Lower lobe of right lung (tissue), 2 donors: Measurements from ENCODE around the gene PYM1. TPM values are rescaled to one million over a fixed set of nuclear protein-coding genes. Genes with fewer than 3 reads are reported as not detected.

Experiments used
- ATAC-seq, 2 donors: fragments of 200-7000 bp; cut with Tn5 transposase; one replicate each; pipeline ENCODE4 v1.9.1; 2020 to 2022; ENCODE audit warnings: mild to moderate bottlenecking in 2 of 2, moderate library complexity in 2 of 2
- DNase-seq: peaks from one replicate; pipeline ENCODE4 v3.0.0-alpha.2; 2020
- H3K27ac ChIP-seq: fragments of 200-600 bp; one replicate; pipeline ENCODE4 v1.8.0; 2022
- H3K27me3 ChIP-seq: fragments of 200-600 bp; one replicate; pipeline ENCODE4 v1.8.0; 2022; ENCODE audit warnings: low read depth
- H3K36me3 ChIP-seq: fragments of 200-600 bp; one replicate; pipeline ENCODE4 v1.8.0; 2022; ENCODE audit warnings: mild to moderate bottlenecking
- H3K4me1 ChIP-seq: fragments of 200-600 bp; one replicate; pipeline ENCODE4 v1.8.0; 2022
- H3K4me3 ChIP-seq: fragments of 200-600 bp; one replicate; pipeline ENCODE4 v1.8.0; 2022; ENCODE audit warnings: mild to moderate bottlenecking
- H3K9me3 ChIP-seq: fragments of 200-600 bp; one replicate; pipeline ENCODE4 v1.8.0; 2022
- intact Hi-C: fragments of 100-400 bp; cut with DNase I; formaldehyde crosslinking; loops from one replicate; pipeline ENCODE4 v1.11.0; 2022
- total RNA-seq: library from RNA; stranded (reverse); fragmentation: NEBNext Ultra II Directional; extraction: Animal tissue kit (Norgen Biotek cat#: 25700); gene quantifications from one replicate; pipeline ENCODE4 v1.2.1, GENCODE V29; 2021
- TF ChIP-seq, protein P1 (sequence below): fragments of 200-600 bp; IDR thresholded peaks from one replicate; pipeline ENCODE4 v1.8.0; 2022; ENCODE audit warnings: antibody characterized with exemption, mild to moderate bottlenecking
- donor health status: DM: no; HTN: yes; CAD: no; lungs with severe emphysema.

Gene PYM1
- total RNA-seq, 1 donor from 2014 or later, result 28.9 TPM

DNA sequence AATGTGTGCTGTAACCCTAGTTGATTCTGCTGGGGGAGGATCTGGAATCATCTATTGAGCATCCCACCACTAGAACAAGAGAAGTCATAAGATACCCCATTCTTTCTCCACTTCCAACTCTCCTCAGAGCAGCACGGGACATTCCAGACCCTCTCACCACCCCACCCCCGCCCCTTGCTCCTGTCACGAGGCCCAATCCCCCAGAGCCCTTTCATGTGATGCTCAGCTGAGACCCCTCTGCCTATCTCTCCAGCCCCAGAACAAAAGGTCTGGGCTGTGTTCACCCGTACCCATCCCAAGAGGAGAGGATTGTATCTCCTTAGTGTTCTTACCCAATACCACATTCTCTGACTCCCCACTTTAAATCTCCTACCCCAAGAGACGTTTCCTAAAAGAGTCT, 37.5 kb upstream of the PYM1 start:
- intact Hi-C loops, result no loop called here

DNA sequence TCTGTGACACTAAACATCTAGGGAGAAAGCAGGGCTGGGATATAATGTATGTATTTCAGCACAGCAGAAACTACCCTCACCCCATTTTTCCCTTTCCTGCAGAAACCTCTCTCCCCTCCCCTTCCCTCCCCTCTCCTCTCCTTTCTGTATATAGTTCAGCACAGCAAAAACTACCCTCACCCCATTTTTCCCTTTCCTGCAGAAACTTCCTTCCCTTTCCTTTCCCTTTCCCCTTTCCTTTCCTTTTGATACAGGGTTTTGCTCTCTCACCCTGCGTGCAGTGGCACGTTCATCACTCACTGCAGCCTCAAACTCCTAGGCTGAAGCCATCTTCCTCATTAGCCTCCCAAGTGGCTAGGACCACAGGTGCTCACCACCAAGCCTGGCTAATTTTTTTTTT, 36.1 kb upstream of the PYM1 start:
- DNase-seq (no peak), ATAC-seq (no peak)
- TF ChIP-seq, protein P1, sequence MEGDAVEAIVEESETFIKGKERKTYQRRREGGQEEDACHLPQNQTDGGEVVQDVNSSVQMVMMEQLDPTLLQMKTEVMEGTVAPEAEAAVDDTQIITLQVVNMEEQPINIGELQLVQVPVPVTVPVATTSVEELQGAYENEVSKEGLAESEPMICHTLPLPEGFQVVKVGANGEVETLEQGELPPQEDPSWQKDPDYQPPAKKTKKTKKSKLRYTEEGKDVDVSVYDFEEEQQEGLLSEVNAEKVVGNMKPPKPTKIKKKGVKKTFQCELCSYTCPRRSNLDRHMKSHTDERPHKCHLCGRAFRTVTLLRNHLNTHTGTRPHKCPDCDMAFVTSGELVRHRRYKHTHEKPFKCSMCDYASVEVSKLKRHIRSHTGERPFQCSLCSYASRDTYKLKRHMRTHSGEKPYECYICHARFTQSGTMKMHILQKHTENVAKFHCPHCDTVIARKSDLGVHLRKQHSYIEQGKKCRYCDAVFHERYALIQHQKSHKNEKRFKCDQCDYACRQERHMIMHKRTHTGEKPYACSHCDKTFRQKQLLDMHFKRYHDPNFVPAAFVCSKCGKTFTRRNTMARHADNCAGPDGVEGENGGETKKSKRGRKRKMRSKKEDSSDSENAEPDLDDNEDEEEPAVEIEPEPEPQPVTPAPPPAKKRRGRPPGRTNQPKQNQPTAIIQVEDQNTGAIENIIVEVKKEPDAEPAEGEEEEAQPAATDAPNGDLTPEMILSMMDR, result no peak
- H3K4me3 ChIP-seq, result no peak overlapping the region
- no peaks in the 10 kb centered on the region for H3K9me3 ChIP-seq
- no peak overlapping the region for H3K27ac ChIP-seq
- peaks cover 17% of the 10 kb centered on the region for H3K4me1 ChIP-seq
- H3K27me3 ChIP-seq, result no peaks in the 10 kb centered on the region
- no peaks in the 10 kb centered on the region for H3K36me3 ChIP-seq
- intact Hi-C loops, result no loop called here

More for the DNA sequence above, 37.5 kb upstream of the PYM1 start:
- Histone ChIP-seq H3K4me1 (peaks cover 17% of the 10 kb centered on the region), H3K27ac (no peak overlapping the region), H3K36me3 (no peaks in the 10 kb centered on the region), H3K9me3 (no peaks in the 10 kb centered on the region), H3K4me3 (no peak overlapping the region), H3K27me3 (no peaks in the 10 kb centered on the region)
- DNase-seq (no peak), ATAC-seq (no peak)
- TF ChIP-seq, protein P1, result no peak

DNA sequence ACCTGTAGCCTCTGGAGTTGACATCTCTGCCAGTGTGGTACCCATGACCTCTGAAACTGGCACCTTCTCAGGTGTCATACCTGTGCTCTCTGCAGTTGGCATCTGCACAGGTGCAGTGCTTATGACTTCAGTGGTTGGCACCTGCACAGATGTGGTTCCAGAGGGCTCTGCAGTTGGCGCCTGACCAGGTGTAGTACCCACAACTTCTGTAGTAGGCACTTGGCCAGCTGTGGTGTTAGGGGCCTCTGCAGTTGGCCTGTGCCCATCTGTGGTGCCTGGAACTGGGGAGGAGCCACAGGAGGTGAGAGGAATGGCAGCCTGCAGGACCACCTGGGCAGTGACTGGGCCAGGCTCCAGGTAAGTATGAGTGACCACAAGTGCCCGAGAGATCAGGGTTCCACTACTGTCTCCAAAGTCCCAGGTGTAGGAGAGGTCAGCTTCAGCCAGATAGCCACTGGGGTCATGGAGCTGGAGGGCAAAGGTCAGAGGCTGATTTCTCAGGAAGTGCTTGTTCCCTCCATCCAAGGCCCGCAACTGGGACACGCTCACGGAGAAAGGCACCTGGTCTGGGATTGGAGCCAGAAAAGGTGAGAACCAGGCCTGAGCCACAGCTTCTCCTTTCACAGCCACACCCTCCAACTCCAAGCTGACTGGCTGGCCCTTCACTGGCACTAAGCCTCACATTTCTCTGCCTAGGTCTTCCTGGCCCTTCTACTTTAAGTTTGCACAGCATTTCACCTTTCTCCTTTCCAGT, 29.6 kb upstream of the PYM1 start:
- ATAC-seq (peak; percentile 52 to 62), DNase-seq (no peak)
- peaks cover 20% of the 10 kb centered on the region for H3K36me3 ChIP-seq
- H3K4me1 ChIP-seq, result no peaks in the 10 kb centered on the region
- TF ChIP-seq, protein P1, result no peak
- no peak overlapping the region for H3K4me3 ChIP-seq
- H3K9me3 ChIP-seq, result no peaks in the 10 kb centered on the region
- intact Hi-C loops, result no loop called here
- no peaks in the 10 kb centered on the region for H3K27me3 ChIP-seq
- H3K27ac ChIP-seq, result no peak overlapping the region

DNA sequence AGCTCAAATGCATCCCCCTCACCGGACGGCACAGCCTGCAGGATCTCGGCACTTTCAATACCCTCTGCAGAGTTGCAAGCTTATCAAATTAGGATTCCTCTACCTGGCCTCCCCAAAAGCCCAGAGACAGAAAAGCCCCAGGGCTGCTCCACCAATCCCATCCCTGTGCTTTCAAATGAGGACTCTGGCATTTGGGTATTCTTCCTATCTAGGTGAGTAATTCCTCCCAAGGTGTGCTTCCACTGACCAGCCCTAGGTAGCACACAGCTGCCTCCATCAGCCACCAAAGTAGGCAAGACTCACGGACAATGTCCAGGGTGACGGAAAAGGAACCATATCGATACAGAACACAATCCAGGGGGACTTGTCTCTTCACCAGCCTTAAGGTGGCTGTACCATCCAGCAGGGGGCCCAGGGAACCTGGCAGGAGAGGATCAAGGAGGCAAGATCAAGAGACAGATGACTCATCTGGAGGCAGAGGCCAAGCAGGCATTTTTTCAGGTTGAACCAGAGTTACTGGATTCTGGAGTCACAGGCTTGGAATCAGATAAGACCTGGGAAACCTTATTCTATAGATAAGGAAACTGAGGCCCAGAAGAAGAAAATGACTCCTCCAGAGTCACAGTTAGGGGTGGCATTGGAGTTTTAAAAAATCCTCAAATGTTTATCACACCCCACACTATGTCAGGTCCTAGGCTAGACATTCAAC, 28.3 kb upstream of the PYM1 start:
- DNase-seq (no peak), ATAC-seq (peak in 1 of 2 donors; percentile 54)

DNA sequence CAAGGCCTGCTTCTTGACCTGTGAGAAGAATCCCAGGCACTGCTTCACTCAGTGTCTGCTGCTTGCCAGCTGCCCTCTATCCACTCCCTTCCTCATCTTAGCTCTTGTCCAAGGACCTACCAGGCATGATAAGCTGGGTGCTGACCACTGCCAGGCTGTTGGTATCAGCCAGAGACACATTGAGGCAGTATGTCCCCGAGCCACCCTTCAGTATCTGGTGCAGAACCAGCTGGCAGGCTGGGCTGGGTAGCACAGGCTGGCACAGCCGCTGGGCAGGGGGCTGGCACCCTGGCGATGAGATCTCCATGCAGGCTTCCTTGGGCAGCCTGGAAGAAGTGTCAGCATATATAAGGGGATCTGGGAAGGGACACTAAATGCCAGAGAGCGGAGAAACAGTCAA, 27.6 kb upstream of the PYM1 start:
- no peak overlapping the region for H3K4me3 ChIP-seq
- intact Hi-C loops, result no loop called here
- peaks cover 34% of the 10 kb centered on the region for H3K36me3 ChIP-seq
- no peak for DNase-seq
- TF ChIP-seq, protein P1, result no peak
- no peaks in the 10 kb centered on the region for H3K27me3 ChIP-seq
- H3K27ac ChIP-seq, result no peak overlapping the region
- H3K9me3 ChIP-seq, result no peaks in the 10 kb centered on the region
- H3K4me1 ChIP-seq, result no peaks in the 10 kb centered on the region
- ATAC-seq, result no peak

More for the DNA sequence above, 28.3 kb upstream of the PYM1 start:
- peaks cover 34% of the 10 kb centered on the region for H3K36me3 ChIP-seq
- H3K4me3 ChIP-seq, result no peak overlapping the region
- H3K27ac ChIP-seq, result no peak overlapping the region
- H3K27me3 ChIP-seq, result no peaks in the 10 kb centered on the region
- H3K4me1 ChIP-seq, result no peaks in the 10 kb centered on the region
- TF ChIP-seq, protein P1, result no peak
- H3K9me3 ChIP-seq, result no peaks in the 10 kb centered on the region
- intact Hi-C loops, result no loop called here
